Progenitor cell of endocrine pancreas (in vitro differentiated cells): ENCODE results near the gene OR6C68. TPM values are rescaled to one million over a fixed set of nuclear protein-coding genes. Genes with fewer than 3 reads are reported as not detected.
"Not testable (repeated sequence)": the region's sequence is repeated elsewhere in the genome, so short reads cannot be mapped to it uniquely, and the experiment has no call there.

ENCODE experiments used
- DNase-seq: peaks from one replicate; pipeline ENCODE4 v3.0.0; 2021; ENCODE audit warnings: low spot score; ENCODE audit not compliant: unreplicated experiment
- H3K27ac Mint-ChIP-seq: 2 replicates; pipeline ENCODE4 v1.8.0; 2021; ENCODE audit warnings: mild to moderate bottlenecking, moderate library complexity, mixed read lengths
- H3K27me3 Mint-ChIP-seq: 2 replicates; pipeline ENCODE4 v1.8.0; 2021; ENCODE audit warnings: mixed read lengths
- H3K36me3 Mint-ChIP-seq: 2 replicates; pipeline ENCODE4 v1.8.0; 2022; ENCODE audit warnings: mixed read lengths; ENCODE audit not compliant: insufficient read depth
- H3K4me1 Mint-ChIP-seq: 2 replicates; pipeline ENCODE4 v1.8.0; 2021; ENCODE audit warnings: low read depth, mixed read lengths
- H3K4me3 Mint-ChIP-seq: 2 replicates; pipeline ENCODE4 v1.8.0; 2021; ENCODE audit warnings: low read depth, mild to moderate bottlenecking, moderate library complexity, mixed read lengths
- H3K9me3 Mint-ChIP-seq: 2 replicates; pipeline ENCODE4 v1.8.0; 2021; ENCODE audit warnings: low read depth, mixed read lengths
- total RNA-seq: library from RNA; stranded (reverse); gene quantifications from 2 replicates; pipeline ENCODE4 v1.2.1, GENCODE V29; 2021
- TF ChIP-seq, protein P1 (sequence below): fragments of 200-600 bp; sonication (generic); IDR thresholded peaks from one replicate; pipeline ENCODE4 v1.5.0; 2021; ENCODE audit warnings: antibody characterized with exemption, mild to moderate bottlenecking; ENCODE audit not compliant: unreplicated experiment

OR6C68 gene
- total RNA-seq, 1 donor from 2014 or later = not detected

DNA sequence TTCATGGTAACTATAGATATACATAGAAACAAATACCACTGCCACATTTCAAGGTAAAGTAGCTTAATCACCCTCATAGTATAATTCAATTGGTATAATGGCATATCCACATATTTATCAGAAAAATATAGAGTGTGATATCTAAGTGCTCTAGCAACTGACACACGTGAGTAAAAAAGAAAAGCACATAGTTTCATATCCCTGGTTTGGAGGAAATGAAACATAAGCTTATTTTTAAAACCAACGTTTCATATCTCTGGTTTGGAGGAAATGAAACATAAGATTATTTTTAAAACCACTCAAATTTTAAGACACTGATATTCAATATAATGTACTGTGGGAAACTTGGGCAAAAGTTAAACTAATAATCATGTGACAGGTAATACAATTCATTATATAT, 24.3 kb upstream of the OR6C68 start:
- H3K27ac Mint-ChIP-seq = no peak overlapping the region
- peaks cover 3% of the 10 kb centered on the region for H3K9me3 Mint-ChIP-seq
- no peak overlapping the region for H3K4me3 Mint-ChIP-seq
- no peaks in the 10 kb centered on the region for H3K4me1 Mint-ChIP-seq
- no peak for DNase-seq
- no peaks in the 10 kb centered on the region for H3K27me3 Mint-ChIP-seq
- H3K36me3 Mint-ChIP-seq = no peaks in the 10 kb centered on the region
- TF ChIP-seq, protein P1, sequence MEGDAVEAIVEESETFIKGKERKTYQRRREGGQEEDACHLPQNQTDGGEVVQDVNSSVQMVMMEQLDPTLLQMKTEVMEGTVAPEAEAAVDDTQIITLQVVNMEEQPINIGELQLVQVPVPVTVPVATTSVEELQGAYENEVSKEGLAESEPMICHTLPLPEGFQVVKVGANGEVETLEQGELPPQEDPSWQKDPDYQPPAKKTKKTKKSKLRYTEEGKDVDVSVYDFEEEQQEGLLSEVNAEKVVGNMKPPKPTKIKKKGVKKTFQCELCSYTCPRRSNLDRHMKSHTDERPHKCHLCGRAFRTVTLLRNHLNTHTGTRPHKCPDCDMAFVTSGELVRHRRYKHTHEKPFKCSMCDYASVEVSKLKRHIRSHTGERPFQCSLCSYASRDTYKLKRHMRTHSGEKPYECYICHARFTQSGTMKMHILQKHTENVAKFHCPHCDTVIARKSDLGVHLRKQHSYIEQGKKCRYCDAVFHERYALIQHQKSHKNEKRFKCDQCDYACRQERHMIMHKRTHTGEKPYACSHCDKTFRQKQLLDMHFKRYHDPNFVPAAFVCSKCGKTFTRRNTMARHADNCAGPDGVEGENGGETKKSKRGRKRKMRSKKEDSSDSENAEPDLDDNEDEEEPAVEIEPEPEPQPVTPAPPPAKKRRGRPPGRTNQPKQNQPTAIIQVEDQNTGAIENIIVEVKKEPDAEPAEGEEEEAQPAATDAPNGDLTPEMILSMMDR = no peak

DNA sequence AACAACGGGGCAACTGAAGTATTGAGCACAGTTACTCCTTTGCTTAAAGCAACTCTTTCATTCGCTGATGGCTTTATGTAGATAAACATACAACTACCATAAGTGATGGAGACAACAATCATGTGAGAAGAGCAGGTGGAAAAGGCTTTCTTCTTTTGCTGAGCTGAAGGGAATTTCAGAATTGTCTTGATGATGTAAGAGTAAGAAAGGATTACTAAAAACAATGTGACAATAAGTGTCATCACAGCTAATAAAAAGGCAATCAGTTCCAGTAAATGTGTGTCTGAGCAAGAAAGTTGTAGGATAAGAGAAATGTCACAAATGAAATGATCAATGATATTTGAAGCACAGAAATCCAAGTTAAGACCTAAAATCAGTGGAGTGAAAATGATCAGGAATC, 22.9 kb upstream of the OR6C68 start:
- Mint-ChIP-seq H3K9me3 (peaks cover 3% of the 10 kb centered on the region), H3K27ac (no peak overlapping the region), H3K4me1 (no peaks in the 10 kb centered on the region), H3K36me3 (no peaks in the 10 kb centered on the region), H3K27me3 (no peaks in the 10 kb centered on the region), H3K4me3 (no peak overlapping the region)
- no peak for DNase-seq
- TF ChIP-seq, protein P1 = no peak

DNA sequence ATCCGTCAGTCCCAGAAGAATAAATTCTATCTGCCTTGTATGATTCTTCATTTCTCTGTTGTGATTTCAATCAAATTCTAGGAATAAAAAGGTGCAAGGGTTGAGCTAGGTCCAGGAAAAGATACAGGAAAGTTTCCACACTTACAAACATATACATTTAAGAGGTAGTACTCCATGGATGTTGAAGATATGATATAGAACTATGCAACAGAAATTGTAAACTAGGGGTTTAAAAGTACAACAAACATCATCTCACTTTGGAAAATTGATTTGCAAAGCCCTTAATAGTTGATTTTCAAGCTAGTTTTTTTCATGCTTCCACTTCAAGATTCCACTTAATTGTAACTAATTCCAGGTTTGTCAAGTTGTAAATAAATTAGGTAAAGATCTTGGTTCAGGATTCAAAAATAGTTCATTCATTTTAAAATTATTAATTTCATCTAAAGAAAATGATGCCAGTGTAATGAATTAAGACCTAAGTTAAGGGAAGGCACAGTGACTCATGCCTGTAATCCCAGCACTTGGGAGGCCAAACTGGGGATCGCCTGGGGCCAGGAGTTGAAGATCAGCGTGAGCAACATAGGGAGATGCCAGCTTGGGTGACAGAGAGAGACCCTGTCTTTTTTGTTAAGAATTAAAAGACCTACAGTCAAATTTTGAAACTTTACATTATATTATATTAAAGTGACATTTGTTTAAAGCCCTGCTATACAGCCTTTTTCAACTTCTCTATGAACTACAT, 21.9 kb upstream of the OR6C68 start, which contains the start of gene OR6C70:
TSS of gene OR6C70 (minus strand) at position 51 of the 742 bp plus-strand sequence. CDS start at position 51, 0 bp downstream.
- H3K4me1 Mint-ChIP-seq = no peaks in the 10 kb centered on the region
- no peaks in the 10 kb centered on the region for H3K27me3 Mint-ChIP-seq
- TF ChIP-seq, protein P1 = no peak
- H3K27ac Mint-ChIP-seq = no peak within 1 kb of the TSS
- DNase-seq = no peak
- H3K9me3 Mint-ChIP-seq = no peaks in the 10 kb centered on the region
- H3K4me3 Mint-ChIP-seq = no peak within 1 kb of the TSS
- H3K36me3 Mint-ChIP-seq = no peaks in the 10 kb centered on the region

DNA sequence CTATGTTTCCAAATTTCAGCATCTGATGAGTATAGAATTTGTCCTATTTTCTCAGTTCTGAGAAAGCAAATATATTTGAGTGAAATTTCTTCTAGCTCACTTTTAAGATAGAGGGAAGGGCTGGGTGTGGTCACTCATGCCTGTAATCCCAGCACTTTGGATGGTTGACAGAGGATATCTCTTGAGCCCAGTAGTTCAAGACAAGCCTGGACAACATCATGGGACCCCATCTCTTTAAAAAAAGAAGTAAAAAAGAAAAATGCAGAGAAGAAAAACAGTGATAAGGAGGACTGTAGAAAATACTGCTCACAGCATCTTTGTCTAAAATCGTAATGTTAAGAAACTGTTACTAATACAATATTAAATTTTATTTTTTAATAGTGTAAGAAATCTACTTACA, 19.9 kb upstream of the OR6C68 start:
- no peak for DNase-seq
- TF ChIP-seq, protein P1 = no peak
- Mint-ChIP-seq H3K4me1 (peaks cover 4% of the 10 kb centered on the region), H3K9me3 (no peaks in the 10 kb centered on the region), H3K4me3 (no peak overlapping the region), H3K27ac (no peak overlapping the region), H3K36me3 (no peaks in the 10 kb centered on the region), H3K27me3 (no peaks in the 10 kb centered on the region)

DNA sequence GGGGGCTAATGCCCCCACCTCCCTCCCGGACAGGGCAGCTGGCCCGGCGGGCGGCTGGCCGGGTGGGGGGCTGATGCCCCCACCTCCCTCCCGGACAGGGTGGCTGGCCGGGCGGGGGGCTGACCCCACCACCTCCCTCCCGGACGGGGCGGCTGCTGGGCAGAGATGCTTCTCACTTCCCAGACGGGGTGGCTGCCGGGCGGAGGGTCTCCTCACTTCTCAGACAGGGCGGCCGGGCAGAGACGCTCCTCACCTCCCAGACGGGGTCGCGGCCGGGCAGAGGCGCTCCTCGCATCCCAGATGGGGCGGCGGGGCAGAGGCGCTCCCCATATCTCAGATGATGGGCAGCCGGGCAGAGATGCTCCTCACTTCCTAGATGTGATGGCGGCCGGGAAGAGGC, 13.0 kb upstream of the OR6C68 start:
- peaks cover 18% of the 10 kb centered on the region for H3K4me1 Mint-ChIP-seq
- not testable (repeated sequence) for DNase-seq, H3K4me3 Mint-ChIP-seq, H3K36me3 Mint-ChIP-seq, H3K9me3 Mint-ChIP-seq, H3K27me3 Mint-ChIP-seq, H3K27ac Mint-ChIP-seq

DNA sequence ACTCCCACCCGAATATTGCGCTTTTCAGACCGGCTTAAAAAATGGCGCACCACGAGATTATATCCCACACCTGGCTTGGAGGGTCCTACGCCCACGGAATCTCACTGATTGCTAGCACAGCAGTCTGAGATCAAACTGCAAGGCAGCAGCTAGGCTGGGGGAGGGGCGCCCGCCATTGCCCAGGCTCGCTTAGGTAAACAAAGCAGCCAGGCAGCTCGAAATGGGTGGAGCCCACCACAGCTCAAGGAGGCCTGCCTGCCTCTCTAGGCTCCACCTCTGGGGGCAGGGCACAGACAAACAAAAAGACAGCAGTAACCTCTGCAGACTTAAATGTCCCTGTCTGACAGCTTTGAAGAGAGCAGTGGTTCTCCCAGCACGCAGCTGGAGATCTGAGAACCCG, 7.9 kb upstream of the OR6C68 start:
- not testable (repeated sequence) for DNase-seq, H3K36me3 Mint-ChIP-seq, H3K27ac Mint-ChIP-seq

More for the DNA sequence above, 7.9 kb upstream of the OR6C68 start:
- H3K4me3 Mint-ChIP-seq, H3K9me3 Mint-ChIP-seq, H3K27me3 Mint-ChIP-seq: not testable (repeated sequence)
- H3K4me1 Mint-ChIP-seq = peaks cover 12% of the 10 kb centered on the region
